Hepatocyte (in vitro differentiated cells): ENCODE results near the gene DAB1. TPM values are rescaled to one million over a fixed set of nuclear protein-coding genes. Genes with fewer than 3 reads are reported as not detected.
A peak's percentile ranks its signal among the peaks of the same experiment; 100 is the strongest.

Source experiments
- DNase-seq: peaks from one replicate; pipeline ENCODE4 v3.0.0-alpha.2; 2016; ENCODE audit warnings: low spot score
- H2AFZ ChIP-seq: fragments of 200-600 bp; sonication (generic); 2 replicates; pipeline ENCODE4 v1.6.0; 2016; ENCODE audit warnings: antibody characterized with exemption, mild to moderate bottlenecking
- H3K27ac ChIP-seq: fragments of 200-600 bp; sonication (generic); 2 replicates; pipeline ENCODE4 v1.5.1; 2016; ENCODE audit warnings: mild to moderate bottlenecking
- H3K27me3 ChIP-seq: fragments of 200-600 bp; sonication (generic); 2 replicates; pipeline ENCODE4 v1.6.1; 2016
- H3K36me3 ChIP-seq: fragments of 200-600 bp; sonication (generic); replicated peaks from 2 replicates; pipeline ENCODE4 v1.5.1; 2016; ENCODE audit warnings: low read depth; ENCODE audit not compliant: insufficient read depth
- H3K4me1 ChIP-seq: fragments of 200-600 bp; sonication (generic); 2 replicates; pipeline ENCODE4 v1.5.1; 2016; ENCODE audit warnings: mild to moderate bottlenecking, moderate library complexity; ENCODE audit not compliant: insufficient read depth
- H3K4me2 ChIP-seq: fragments of 200-600 bp; sonication (generic); 2 replicates; pipeline ENCODE4 v1.6.0; 2016
- H3K4me3 ChIP-seq: fragments of 200-600 bp; sonication (generic); 2 replicates; pipeline ENCODE4 v1.5.1; 2016; ENCODE audit warnings: mild to moderate bottlenecking
- H3K79me2 ChIP-seq: fragments of 200-600 bp; sonication (generic); 2 replicates; pipeline ENCODE4 v1.6.0; 2017; ENCODE audit warnings: mild to moderate bottlenecking
- H3K9me2 ChIP-seq: fragments of 200-600 bp; sonication (generic); replicated peaks from 2 replicates; pipeline ENCODE4 v1.6.0; 2017; ENCODE audit warnings: mild to moderate bottlenecking; ENCODE audit not compliant: insufficient read depth
- H3K9me3 ChIP-seq: fragments of 200-600 bp; sonication (generic); 2 replicates; pipeline ENCODE4 v1.5.1; 2016; ENCODE audit warnings: low read depth, mild to moderate bottlenecking
- H4K20me1 ChIP-seq: fragments of 200-600 bp; sonication (generic); 2 replicates; pipeline ENCODE4 v1.6.0; 2016; ENCODE audit warnings: mild to moderate bottlenecking; ENCODE audit not compliant: insufficient read depth, poor library complexity, severe bottlenecking
- EZH2 ChIP-seq: fragments of 200-600 bp; sonication (generic); IDR thresholded peaks from 2 replicates; pipeline ENCODE4 v1.6.1; 2016; ENCODE audit warnings: antibody characterized with exemption, mild to moderate bottlenecking, borderline replicate concordance
- EZH2phosphoT487 ChIP-seq: fragments of 200-600 bp; sonication (generic); IDR thresholded peaks from one replicate; pipeline ENCODE4 v1.6.1; 2018; ENCODE audit warnings: antibody characterized with exemption, mild to moderate bottlenecking, low read depth, moderate library complexity; ENCODE audit not compliant: unreplicated experiment, severe bottlenecking
- WGBS: methylation state at CpG from one replicate; pipeline ENCODE4 v1.1.6; 2016; ENCODE audit warnings: low lambda C conversion rate; ENCODE audit errors: missing lambda C conversion rate; 5-methylcytosine and 5-hydroxymethylcytosine counted together
- polyA plus RNA-seq: library from polyadenylated mRNA; unstranded; fragments of >200 nt; fragmentation: Nextera tagmentation; extraction: Ambion mirVana; gene quantifications from 2 replicates; pipeline ENCODE4 v1.2.1, GENCODE V29; 2016
- total RNA-seq: library from RNA; depleted of rRNA; stranded (reverse); fragments of >200 nt; gene quantifications from 2 replicates; pipeline ENCODE4 v1.2.3, GENCODE V29; 2014
- TF ChIP-seq, protein P1 (sequence below): fragments of 200-600 bp; sonication (generic); IDR thresholded peaks from 2 replicates; pipeline ENCODE4 v1.5.1; 2016; ENCODE audit warnings: antibody characterized with exemption, mild to moderate bottlenecking; ENCODE audit not compliant: poor library complexity

The DAB1 gene
- total and polyA plus RNA-seq, 2 experiments from 2014 or later: 19.5 to 37.6 TPM

DNA sequence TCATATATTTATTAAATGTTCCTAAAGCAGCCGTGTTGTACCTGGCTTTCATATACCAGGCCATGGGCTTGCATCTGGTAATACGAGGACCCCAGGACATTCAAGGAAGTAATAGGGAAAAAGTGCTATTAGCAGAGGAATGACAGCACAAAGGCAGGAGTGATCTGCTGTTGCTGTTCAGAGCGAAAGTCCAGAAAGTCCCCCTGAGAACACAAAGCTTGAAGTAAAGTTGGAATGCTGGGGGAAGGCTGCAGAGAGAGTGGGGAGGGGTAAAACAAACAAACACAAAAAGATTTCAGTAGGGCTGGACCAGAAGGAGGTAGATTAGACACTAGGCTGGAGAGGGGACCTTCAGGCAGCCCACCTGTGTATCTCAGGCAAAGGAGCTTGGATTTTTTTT is 363.4 kb downstream of the DAB1 start:
- Histone ChIP-seq H4K20me1 (no peaks in the 10 kb centered on the region), H3K9me3 (no peaks in the 10 kb centered on the region), H3K4me1 (peaks cover 6% of the 10 kb centered on the region), H3K9me2 (no peaks in the 10 kb centered on the region), H3K4me2 (no peak overlapping the region), H3K36me3 (no peaks in the 10 kb centered on the region), H3K79me2 (no peaks in the 10 kb centered on the region), H3K27me3 (no peaks in the 10 kb centered on the region), H3K27ac (peak overlapping the region; percentile 54), H3K4me3 (no peak overlapping the region), H2AFZ (no peak overlapping the region)
- no peak for TF ChIP-seq EZH2phosphoT487
- TF ChIP-seq EZH2: no peak
- TF ChIP-seq, protein P1, sequence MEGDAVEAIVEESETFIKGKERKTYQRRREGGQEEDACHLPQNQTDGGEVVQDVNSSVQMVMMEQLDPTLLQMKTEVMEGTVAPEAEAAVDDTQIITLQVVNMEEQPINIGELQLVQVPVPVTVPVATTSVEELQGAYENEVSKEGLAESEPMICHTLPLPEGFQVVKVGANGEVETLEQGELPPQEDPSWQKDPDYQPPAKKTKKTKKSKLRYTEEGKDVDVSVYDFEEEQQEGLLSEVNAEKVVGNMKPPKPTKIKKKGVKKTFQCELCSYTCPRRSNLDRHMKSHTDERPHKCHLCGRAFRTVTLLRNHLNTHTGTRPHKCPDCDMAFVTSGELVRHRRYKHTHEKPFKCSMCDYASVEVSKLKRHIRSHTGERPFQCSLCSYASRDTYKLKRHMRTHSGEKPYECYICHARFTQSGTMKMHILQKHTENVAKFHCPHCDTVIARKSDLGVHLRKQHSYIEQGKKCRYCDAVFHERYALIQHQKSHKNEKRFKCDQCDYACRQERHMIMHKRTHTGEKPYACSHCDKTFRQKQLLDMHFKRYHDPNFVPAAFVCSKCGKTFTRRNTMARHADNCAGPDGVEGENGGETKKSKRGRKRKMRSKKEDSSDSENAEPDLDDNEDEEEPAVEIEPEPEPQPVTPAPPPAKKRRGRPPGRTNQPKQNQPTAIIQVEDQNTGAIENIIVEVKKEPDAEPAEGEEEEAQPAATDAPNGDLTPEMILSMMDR: no peak
- peak; percentile 15 for DNase-seq
- 70% methylated on average over 3 of the region's 3 CpGs for WGBS

DNA sequence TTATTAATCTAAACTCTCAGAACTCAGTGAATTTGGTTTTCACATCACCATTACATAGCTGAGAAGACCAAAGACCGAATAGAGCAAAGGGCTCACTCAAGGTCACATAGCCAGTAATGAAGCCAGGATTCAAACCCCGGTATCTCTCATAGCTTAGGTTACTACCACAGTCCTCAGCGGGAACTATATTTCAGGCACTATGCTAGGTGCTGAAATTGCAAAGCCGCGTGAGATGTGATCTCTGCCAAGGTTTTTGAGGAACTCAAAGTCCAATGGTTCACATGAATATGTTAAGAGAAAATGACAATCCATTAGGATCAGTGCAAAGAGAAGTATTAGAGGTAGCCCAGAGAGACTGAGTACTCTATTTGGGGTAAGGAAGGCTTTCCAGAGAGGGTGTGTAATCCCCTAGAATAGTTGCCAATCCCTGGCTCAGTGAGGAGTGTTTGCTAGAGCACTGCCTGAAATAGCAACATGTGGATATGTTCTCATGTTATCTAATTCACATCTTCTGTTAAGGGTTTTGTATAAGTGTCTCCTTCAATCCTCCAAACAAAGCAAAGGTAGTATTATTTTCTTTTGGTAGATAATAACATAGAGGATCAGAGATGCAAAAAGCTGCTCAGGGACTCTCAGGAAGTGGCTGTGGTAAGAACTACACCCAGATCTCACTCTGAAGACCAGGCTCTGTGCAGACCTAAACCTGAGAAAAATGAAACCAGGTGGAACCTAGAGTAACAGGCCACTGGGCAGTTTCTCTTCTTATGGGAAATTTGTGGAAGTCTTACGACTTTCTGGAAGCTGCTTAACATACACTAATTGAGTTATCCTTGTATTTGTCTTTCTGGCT is 365.0 kb downstream of the DAB1 start:
- WGBS: 84% methylated on average over 6 of the region's 6 CpGs
- no peaks in the 10 kb centered on the region for H3K27me3 ChIP-seq
- TF ChIP-seq, protein P1: no peak
- no peak for TF ChIP-seq EZH2phosphoT487
- TF ChIP-seq EZH2: no peak
- DNase-seq: no peak
- peaks cover 6% of the 10 kb centered on the region for H3K4me1 ChIP-seq
- H3K79me2 ChIP-seq: no peaks in the 10 kb centered on the region
- no peak overlapping the region for H3K4me3 ChIP-seq
- H3K9me3 ChIP-seq: no peaks in the 10 kb centered on the region
- no peak overlapping the region for H2AFZ ChIP-seq
- H3K9me2 ChIP-seq: no peaks in the 10 kb centered on the region
- H3K27ac ChIP-seq: no peak overlapping the region
- no peak overlapping the region for H3K4me2 ChIP-seq
- H4K20me1 ChIP-seq: no peaks in the 10 kb centered on the region
- H3K36me3 ChIP-seq: no peaks in the 10 kb centered on the region

DNA sequence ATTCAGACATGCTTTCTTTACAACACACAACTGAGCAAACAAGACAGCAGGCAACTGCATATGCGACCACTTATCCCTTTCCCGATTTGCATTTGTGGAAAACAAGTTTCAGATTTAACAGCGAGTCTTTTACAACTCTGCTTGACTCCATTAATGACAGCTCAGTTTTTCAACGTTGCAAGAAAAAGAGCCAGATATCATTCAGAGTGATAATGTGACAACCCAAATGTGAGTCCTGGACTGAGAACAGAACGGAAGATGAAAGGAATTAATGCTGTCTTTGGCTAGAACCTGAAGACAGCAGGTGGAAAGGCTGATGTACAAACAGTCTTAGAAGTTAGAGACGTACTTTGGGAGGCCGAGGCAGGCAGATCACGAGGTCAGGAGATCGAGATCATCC is 375.0 kb downstream of the DAB1 start:
- Histone ChIP-seq H3K27me3 (peaks cover 8% of the 10 kb centered on the region), H3K9me3 (no peaks in the 10 kb centered on the region), H4K20me1 (no peaks in the 10 kb centered on the region), H2AFZ (no peak overlapping the region), H3K36me3 (no peaks in the 10 kb centered on the region), H3K79me2 (no peaks in the 10 kb centered on the region), H3K4me3 (no peak overlapping the region), H3K9me2 (no peaks in the 10 kb centered on the region), H3K4me1 (no peaks in the 10 kb centered on the region), H3K27ac (no peak overlapping the region), H3K4me2 (no peak overlapping the region)
- DNase-seq: no peak
- 62% methylated on average over 9 of the region's 9 CpGs for WGBS
- no peak for TF ChIP-seq EZH2phosphoT487
- TF ChIP-seq, protein P1: no peak
- TF ChIP-seq EZH2: no peak
